ENCODE data around the gene CNTNAP5. TPM values are rescaled to one million over a fixed set of nuclear protein-coding genes. Genes with fewer than 3 reads are reported as not detected.

The CNTNAP5 gene
- total and polyA plus RNA-seq, 2 of the 13 experiments (the other 11 are each of a cell fraction or from before 2014, with no cell fraction given): not detected

- BruUV-seq (replicated peaks): no TSS peak
These were observed 582.6 kb downstream of the CNTNAP5 start for GRCh38 chr2:124607679-124608078.

GRCh38 chr2:124609667-124610066 lies 584.6 kb downstream of the CNTNAP5 start:
- Histone ChIP-seq H3K27me3 (ENCODE audit: control insufficient read depth in 1 of 2, insufficient read depth in 2 of 2, low read length in 2 of 2) (no peaks in the 10 kb centered on the region), H4K20me1 (ENCODE audit: insufficient read depth, low read length) (no peaks in the 10 kb centered on the region), H3K4me2 (ENCODE audit: low read depth, low read length) (no peak overlapping the region), H3K9me3 (ENCODE audit: low read length) (no peaks in the 10 kb centered on the region), H3K4me3 (replicated peaks in 1 of 3; ENCODE audit: insufficient read depth in 1 of 3, low read depth in 2 of 3, low read length in 3 of 3) (no peak overlapping the region), H3K9ac (ENCODE audit: insufficient read depth, low read depth, low read length) (no peak overlapping the region), H3K4me1 (ENCODE audit: insufficient read depth, low read length) (no peaks in the 10 kb centered on the region), H3K36me3 (replicated peaks in 1 of 2; ENCODE audit: control insufficient read depth in 1 of 2, insufficient read depth in 2 of 2, low read length in 2 of 2) (no peaks in the 10 kb centered on the region), H3K27ac (ENCODE audit: extremely low read length, insufficient read depth, low read length) (no peak overlapping the region), H2AFZ (ENCODE audit: low read length) (no peak overlapping the region), H3K79me2 (ENCODE audit: insufficient read depth, low read length) (no peaks in the 10 kb centered on the region)
- intact Hi-C loops (cut with micrococcal nuclease; ENCODE audit: unreplicated experiment): loop anchor here (5.0 kb wide), 1 partner anchor 42 kb away; no protein-coding TSS in a partner anchor
- no peak for FAIRE-seq
- WGBS (ENCODE audit: low lambda C conversion rate): 17% methylated on average over 6 of the region's 6 CpGs
- CTCF ChIA-PET (ENCODE audit: low intra/inter-chr PET ratio, low total read pairs): no interaction called here
- no TSS peak for BruUV-seq (replicated peaks)
- no peak for ATAC-seq
- no peak for DNase-seq (ENCODE audit: low spot score)
- POLR2A ChIA-PET: no interaction called here
- in situ Hi-C loops (cut with HindIII; ENCODE audit: extremely low pct_ligation_motif_present, low pct_unique_long_range_greater_than_20kb): no loop called here
- TF ChIP-seq RORA (CRISPR knock-in tag; IDR thresholded peaks at IDR 0.05): no peak
- no peak for TF ChIP-seq KLF12 (CRISPR knock-in tag; IDR thresholded peaks at IDR 0.05; ENCODE audit: borderline replicate concordance)
- TF ChIP-seq ZNF607 (CRISPR knock-in tag; IDR thresholded peaks at IDR 0.05; ENCODE audit: borderline replicate concordance): no peak
- TF ChIP-seq ZNF253 (CRISPR knock-in tag; IDR thresholded peaks at IDR 0.05; ENCODE audit: borderline replicate concordance): no peak
- TF ChIP-seq BRF2 (CRISPR knock-in tag; IDR thresholded peaks at IDR 0.05): no peak
- no peak for TF ChIP-seq ZFP37 (CRISPR knock-in tag; IDR thresholded peaks at IDR 0.05; ENCODE audit: borderline replicate concordance)
- no peak for TF ChIP-seq MYC (CRISPR knock-in tag; IDR thresholded peaks at IDR 0.05; ENCODE audit: borderline replicate concordance)
- no peak for TF ChIP-seq CHD4 (IDR thresholded peaks at IDR 0.05; ENCODE audit: borderline replicate concordance, low read length)
- TF ChIP-seq ZNF546 (CRISPR knock-in tag; conservative IDR thresholded peaks at IDR 0.05): no peak
- TF ChIP-seq ARID4A (CRISPR knock-in tag; IDR thresholded peaks at IDR 0.05; ENCODE audit: borderline replicate concordance): no peak

More at GRCh38 chr2:124607679-124608078, 582.6 kb downstream of the CNTNAP5 start:
- no peak for TF ChIP-seq SOX13 (IDR thresholded peaks at IDR 0.05)
- TF ChIP-seq SOX13 (CRISPR knock-in tag; conservative IDR thresholded peaks at IDR 0.05 in 1 of 2, IDR thresholded peaks at IDR 0.05 in 1 of 2): peak in 1 of 2 experiments; percentile 71; a peak in 2 of 4 replicates
- peak; percentile 36; the same call in 1 of the 2 replicates for TF ChIP-seq SOX5 (CRISPR knock-in tag; IDR thresholded peaks at IDR 0.05; ENCODE audit: borderline replicate concordance)
- no peak for TF ChIP-seq MXD4 (CRISPR knock-in tag; IDR thresholded peaks at IDR 0.05)
- TF ChIP-seq TEAD3 (CRISPR knock-in tag; optimal IDR thresholded peaks at IDR 0.05; ENCODE audit: borderline replicate concordance): peak; percentile 22
- TF ChIP-seq SOX6 (IDR thresholded peaks at IDR 0.05): no peak
- peak; percentile 39; the same call in 1 of the 2 replicates for TF ChIP-seq SOX6 (CRISPR knock-in tag; IDR thresholded peaks at IDR 0.05)
- TF ChIP-seq ZZZ3 (CRISPR knock-in tag; IDR thresholded peaks at IDR 0.05; ENCODE audit: borderline replicate concordance): no peak
- peak; percentile 57 for ATAC-seq
- CTCF ChIA-PET (ENCODE audit: low intra/inter-chr PET ratio, low total read pairs): no interaction called here
- Histone ChIP-seq H4K20me1 (ENCODE audit: insufficient read depth, low read length) (no peaks in the 10 kb centered on the region), H3K36me3 (replicated peaks in 1 of 2; ENCODE audit: control insufficient read depth in 1 of 2, insufficient read depth in 2 of 2, low read length in 2 of 2) (no peaks in the 10 kb centered on the region), H3K27ac (ENCODE audit: extremely low read length, insufficient read depth, low read length) (no peak overlapping the region), H3K9ac (ENCODE audit: insufficient read depth, low read depth, low read length) (no peak overlapping the region), H3K9me3 (ENCODE audit: low read length) (no peaks in the 10 kb centered on the region), H2AFZ (ENCODE audit: low read length) (no peak overlapping the region), H3K79me2 (ENCODE audit: insufficient read depth, low read length) (no peaks in the 10 kb centered on the region), H3K4me3 (replicated peaks in 1 of 3; ENCODE audit: insufficient read depth in 1 of 3, low read depth in 2 of 3, low read length in 3 of 3) (no peak overlapping the region), H3K4me2 (ENCODE audit: low read depth, low read length) (no peak overlapping the region), H3K4me1 (ENCODE audit: insufficient read depth, low read length) (no peaks in the 10 kb centered on the region), H3K27me3 (ENCODE audit: control insufficient read depth in 1 of 2, insufficient read depth in 2 of 2, low read length in 2 of 2) (no peaks in the 10 kb centered on the region)
- POLR2A ChIA-PET: interaction anchor here (1.2 kb wide), 1 partner anchor 41 kb away, joined by 3 read pairs; no protein-coding TSS in a partner anchor
- WGBS (ENCODE audit: low lambda C conversion rate): 0% methylated on average over 2 of the region's 2 CpGs
- DNase-seq (ENCODE audit: low spot score): peak; percentile 23
- FAIRE-seq: no peak
- intact Hi-C loops (cut with micrococcal nuclease; ENCODE audit: unreplicated experiment) (loop anchor here (5.0 kb wide), 1 partner anchor 40 kb away; no protein-coding TSS in a partner anchor), in situ Hi-C loops (cut with HindIII; ENCODE audit: extremely low pct_ligation_motif_present, low pct_unique_long_range_greater_than_20kb) (no loop called here)
